IMR-90 (cell line): ENCODE results near the gene BRINP1. TPM values are rescaled to one million over a fixed set of nuclear protein-coding genes. Genes with fewer than 3 reads are reported as not detected.

Experiments
- ATAC-seq: fragments of 200-7000 bp; cut with Tn5 transposase; 2 replicates; pipeline ENCODE4 v1.9.1; 2020; ENCODE audit warnings: low read depth, mild to moderate bottlenecking, moderate library complexity
- BruUV-seq: library from RNA; stranded (reverse); fragments of 400-500 nt; replicated peaks from 2 replicates; lab custom pipeline; 2021; lab: Mats Ljungman, UMichigan
- CTCF ChIA-PET: fragments of 300-600 bp; formaldehyde crosslinking; extraction: SDS; loops from one replicate; lab custom pipeline; 2021; ENCODE audit warnings: antibody characterized with exemption; lab: Yijun Ruan, JAX
- POLR2A ChIA-PET: fragments of 300-600 bp; sonication (Branson Sonifier 250); formaldehyde crosslinking; loops from one replicate; lab custom pipeline; 2022; ENCODE audit warnings: antibody characterized with exemption; ENCODE audit not compliant: unreplicated experiment; lab: Charles Lee
- DNase-seq: peaks from one replicate; pipeline ENCODE4 v3.0.0; 2013
- H2AFZ ChIP-seq: replicated peaks from 2 replicates; pipeline ENCODE3; 2013; ENCODE audit warnings: low read length, mild to moderate bottlenecking; ENCODE audit not compliant: poor library complexity
- H2AK5ac ChIP-seq: 2 replicates; pipeline ENCODE4 v1.6.1; 2013; ENCODE audit warnings: low read depth, low read length, inconsistent platforms
- H2AK9ac ChIP-seq: replicated peaks from 2 replicates; pipeline ENCODE3; 2013; ENCODE audit warnings: mild to moderate bottlenecking, low read depth, low read length, moderate library complexity; ENCODE audit not compliant: poor library complexity
- H2BK120ac ChIP-seq: 2 replicates; pipeline ENCODE4 v1.6.1; 2013; ENCODE audit warnings: low read depth, low read length, inconsistent platforms
- H2BK15ac ChIP-seq: 3 replicates; pipeline ENCODE4 v1.6.1; 2013; ENCODE audit warnings: low read depth, low read length, inconsistent platforms
- H2BK20ac ChIP-seq: 2 replicates; pipeline ENCODE4 v1.6.1; 2013; ENCODE audit warnings: low read depth, mild to moderate bottlenecking, inconsistent platforms, low read length, moderate library complexity
- H2BK5ac ChIP-seq: 2 replicates; pipeline ENCODE4 v1.6.1; 2013; ENCODE audit warnings: mild to moderate bottlenecking, low read depth, low read length, inconsistent platforms; ENCODE audit not compliant: poor library complexity, severe bottlenecking
- H3K14ac ChIP-seq: replicated peaks from 2 replicates; pipeline ENCODE4 v1.6.1; 2013; ENCODE audit warnings: low read depth, low read length, inconsistent platforms
- H3K18ac ChIP-seq: 2 replicates; pipeline ENCODE4 v1.6.1; 2013; ENCODE audit warnings: low read depth, low read length, control low read depth
- H3K23ac ChIP-seq: 2 replicates; pipeline ENCODE4 v1.6.1; 2013; ENCODE audit warnings: low read depth, low read length, inconsistent platforms
- H3K27ac ChIP-seq: 2 replicates; pipeline ENCODE4 v1.5.1; 2013; ENCODE audit warnings: mild to moderate bottlenecking, control low read depth, low read length; ENCODE audit not compliant: insufficient read depth
- H3K27me3 ChIP-seq: 2 replicates; pipeline ENCODE4 v1.6.1; 2013; ENCODE audit warnings: low read length; ENCODE audit not compliant: control insufficient read depth, insufficient read depth
- H3K36me3 ChIP-seq: 2 replicates; pipeline ENCODE4 v1.6.1; 2013; ENCODE audit warnings: low read length, mixed read lengths; ENCODE audit not compliant: control insufficient read depth, insufficient read depth
- H3K4ac ChIP-seq: 2 replicates; pipeline ENCODE4 v1.6.1; 2013; ENCODE audit warnings: low read depth, low read length, inconsistent platforms
- H3K4me1 ChIP-seq: 2 replicates; pipeline ENCODE4 v1.6.1; 2013; ENCODE audit warnings: low read length, mixed read lengths; ENCODE audit not compliant: control insufficient read depth, insufficient read depth
- H3K4me2 ChIP-seq: 2 replicates; pipeline ENCODE4 v1.6.1; 2013; ENCODE audit warnings: low read depth, mild to moderate bottlenecking, control low read depth, low read length, moderate library complexity
- H3K4me3 ChIP-seq: 2 replicates; pipeline ENCODE4 v1.5.1; 2013; ENCODE audit warnings: low read depth, mild to moderate bottlenecking, control low read depth, low read length, moderate library complexity; ENCODE audit not compliant: insufficient read depth
- H3K56ac ChIP-seq: 2 replicates; pipeline ENCODE4 v1.6.1; 2013; ENCODE audit warnings: low read length, inconsistent platforms; ENCODE audit not compliant: insufficient read depth; ENCODE audit errors: extremely low read depth
- H3K79me1 ChIP-seq, 2 experiments: 2 replicates each; pipeline ENCODE4 v1.6.1; 2013; ENCODE audit warnings: low read length in 2 of 2, inconsistent platforms in 1 of 2, low read depth in 1 of 2
- H3K9ac ChIP-seq: 2 replicates; pipeline ENCODE4 v1.6.1; 2013; ENCODE audit warnings: low read depth, low read length, control low read depth
- H3K9me1 ChIP-seq: 2 replicates; pipeline ENCODE4 v1.6.1; 2013; ENCODE audit warnings: low read length, inconsistent platforms; ENCODE audit not compliant: insufficient read depth
- H3K9me3 ChIP-seq: 2 replicates; pipeline ENCODE4 v1.6.1; 2013; ENCODE audit warnings: low read length; ENCODE audit not compliant: control insufficient read depth, insufficient read depth
- H4K20me1 ChIP-seq: 2 replicates; pipeline ENCODE4 v1.6.1; 2013; ENCODE audit warnings: low read length, inconsistent platforms; ENCODE audit not compliant: insufficient read depth
- H4K5ac ChIP-seq: 2 replicates; pipeline ENCODE4 v1.6.1; 2013; ENCODE audit warnings: mild to moderate bottlenecking, low read depth, low read length, control low read depth
- H4K8ac ChIP-seq, 2 experiments: 2 replicates each; pipeline ENCODE4 v1.6.1; 2013; ENCODE audit warnings: low read depth in 2 of 2, low read length in 2 of 2, control low read depth in 1 of 2, inconsistent platforms in 1 of 2
- H4K91ac ChIP-seq: 2 replicates; pipeline ENCODE4 v1.6.1; 2013; ENCODE audit warnings: low read depth, low read length, inconsistent platforms; ENCODE audit not compliant: insufficient read depth
- BHLHE40 ChIP-seq: fragments of 150-350 bp; IDR thresholded peaks from 2 replicates; pipeline ENCODE4 v1.6.1; 2016; ENCODE audit warnings: mild to moderate bottlenecking, low read depth, low read length
- CEBPB ChIP-seq: IDR thresholded peaks from 2 replicates; pipeline ENCODE4 v1.6.1; 2012; ENCODE audit warnings: low read depth, low read length, improper control_type of control experiment
- CHD1 ChIP-seq: IDR thresholded peaks from 2 replicates; pipeline ENCODE4 v1.6.1; 2012; ENCODE audit warnings: low read depth, low read length, improper control_type of control experiment
- MAFK ChIP-seq: IDR thresholded peaks from 2 replicates; pipeline ENCODE4 v1.6.1; 2012; ENCODE audit warnings: low read depth, low read length, improper control_type of control experiment
- MAZ ChIP-seq: IDR thresholded peaks from 2 replicates; pipeline ENCODE4 v1.6.1; 2012; ENCODE audit warnings: low read depth, mild to moderate bottlenecking, low read length, improper control_type of control experiment, moderate library complexity, borderline replicate concordance
- MXI1 ChIP-seq: IDR thresholded peaks from 2 replicates; pipeline ENCODE4 v1.6.1; 2012; ENCODE audit warnings: low read depth, mild to moderate bottlenecking, low read length, moderate library complexity, borderline replicate concordance
- NFE2L2 ChIP-seq: fragments of 150-350 bp; IDR thresholded peaks from 2 replicates; pipeline ENCODE4 v1.6.1; 2016; ENCODE audit warnings: low read depth, mild to moderate bottlenecking, low read length
- POLR2A ChIP-seq: IDR thresholded peaks from 2 replicates; pipeline ENCODE4 v1.6.1; 2012; ENCODE audit warnings: mild to moderate bottlenecking, low read depth, low read length
- RAD21 ChIP-seq: IDR thresholded peaks from 2 replicates; pipeline ENCODE4 v1.6.1; 2012; ENCODE audit warnings: low read length, improper control_type of control experiment
- RCOR1 ChIP-seq: IDR thresholded peaks from 2 replicates; pipeline ENCODE4 v1.6.1; 2012; ENCODE audit warnings: mild to moderate bottlenecking, low read length, improper control_type of control experiment; ENCODE audit not compliant: insufficient replicate concordance
- SMC3 ChIP-seq: fragments of 150-350 bp; IDR thresholded peaks from 2 replicates; pipeline ENCODE4 v1.6.1; 2016; ENCODE audit warnings: low read depth, mild to moderate bottlenecking, antibody characterized with exemption, low read length, moderate library complexity
- WGBS, 2 experiments: methylation state at CpG; one replicate each; pipeline versions ENCODE4 v1.1.5 to v1.1.7; 2013; ENCODE audit warnings: missing lambda C conversion rate in 2 of 2; ENCODE audit not compliant: insufficient read length in 1 of 2; ENCODE audit errors: extremely low coverage in 2 of 2; 5-methylcytosine and 5-hydroxymethylcytosine counted together
- dilution Hi-C: fragments of 300-500 bp; cut with HindIII; formaldehyde crosslinking; loops from one replicate; pipeline ENCODE4 v1.14.3; 2018; ENCODE audit warnings: low sequenced_read_pairs; ENCODE audit not compliant: unreplicated experiment
- in situ Hi-C: fragments of 300-500 bp; cut with MboI; formaldehyde crosslinking; loops from 3 replicates; pipeline ENCODE4 v1.14.3; 2019; ENCODE audit warnings: low sequenced_read_pairs, inconsistent platforms, mixed read lengths
- intact Hi-C: fragments of 100-400 bp; cut with micrococcal nuclease; formaldehyde crosslinking; loops from 2 replicates; pipeline ENCODE4 v1.10.0; 2022
- polyA plus RNA-seq, 3 experiments: library from polyadenylated mRNA; depleted of rRNA; stranded (reverse); fragments of >200 nt; gene quantifications; 2 replicates each; pipeline ENCODE4 v1.2.3, GENCODE V29; 2012; ENCODE audit warnings: low replicate concordance in 1 of 3
- total RNA-seq: library from RNA; depleted of rRNA; stranded (reverse); fragments of >200 nt; gene quantifications from 2 replicates; pipeline ENCODE4 v1.2.3, GENCODE V29; 2012
- TF ChIP-seq, protein P1 (sequence below): fragments of 150-350 bp; IDR thresholded peaks from 2 replicates; pipeline ENCODE4 v1.6.1; 2016; ENCODE audit warnings: low read depth, mild to moderate bottlenecking, low read length, moderate library complexity, borderline replicate concordance
- TF ChIP-seq, protein P2 (sequence below): conservative IDR thresholded peaks from 2 replicates; pipeline ENCODE4 v1.5.1; 2012; ENCODE audit warnings: mild to moderate bottlenecking, low read depth, low read length, improper control_type of control experiment
- TF ChIP-seq, protein P3 (sequence below): fragments of 150-350 bp; IDR thresholded peaks from 2 replicates; pipeline ENCODE4 v1.6.1; 2017; ENCODE audit warnings: mild to moderate bottlenecking, antibody characterized with exemption, low read length, low read depth

The BRINP1 gene
- total and polyA plus RNA-seq, 2 of the 4 experiments (the other 2 are of a cell fraction): under 0.01 TPM; not detected in 1

DNA sequence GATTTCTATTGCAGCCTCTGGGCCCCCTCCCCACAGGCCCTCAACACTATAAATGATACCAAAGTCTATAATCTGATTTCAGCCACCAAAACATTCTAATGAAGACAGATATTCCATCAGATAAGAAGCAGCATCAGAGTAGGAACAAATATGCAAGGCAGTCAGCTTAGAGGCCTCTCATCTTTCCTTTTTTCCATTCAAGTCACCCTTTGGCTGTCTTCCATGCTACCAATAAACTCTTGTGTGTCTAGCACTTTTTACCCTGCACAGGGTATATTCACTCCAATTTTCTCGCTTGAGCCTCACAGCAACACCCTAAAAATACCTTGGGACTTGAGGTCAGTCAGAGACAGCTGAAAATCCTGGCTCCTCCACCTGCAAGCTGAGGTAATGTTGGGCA, 193.7 kb downstream of the BRINP1 start:
- Histone ChIP-seq H3K9me1 (no peaks in the 10 kb centered on the region), H3K27ac (no peak overlapping the region), H3K4me2 (no peak overlapping the region), H2AK9ac (no peak overlapping the region), H3K9ac (no peak overlapping the region), H3K9me3 (peaks cover 21% of the 10 kb centered on the region), H4K8ac (no peak overlapping the region), H2BK15ac (no peak overlapping the region), H4K91ac (no peak overlapping the region), H3K4me3 (no peak overlapping the region), H3K36me3 (no peaks in the 10 kb centered on the region), H4K20me1 (no peaks in the 10 kb centered on the region), H3K4me1 (no peaks in the 10 kb centered on the region), H2AFZ (no peak overlapping the region), H3K18ac (no peak overlapping the region), H3K23ac (no peak overlapping the region), H3K14ac (no peak overlapping the region), H3K27me3 (no peaks in the 10 kb centered on the region), H3K4ac (no peak overlapping the region), H4K5ac (no peak overlapping the region), H2AK5ac (no peak overlapping the region), H2BK120ac (no peak overlapping the region), H3K56ac (no peak overlapping the region), H3K79me1 (no peaks in the 10 kb centered on the region), H2BK20ac (no peak overlapping the region), H2BK5ac (no peak overlapping the region)
- CTCF ChIA-PET: no interaction called here
- whole genome bisulfite sequencing, 2 experiments: no CpG with 5 or more reads among the region's 1 CpG
- dilution Hi-C loops (no loop called here), intact Hi-C loops (no loop called here), in situ Hi-C loops (no loop called here)
- TF ChIP-seq CHD1: no peak
- no peak for TF ChIP-seq MXI1
- TF ChIP-seq MAFK: no peak
- no peak for TF ChIP-seq RAD21
- TF ChIP-seq, protein P1, sequence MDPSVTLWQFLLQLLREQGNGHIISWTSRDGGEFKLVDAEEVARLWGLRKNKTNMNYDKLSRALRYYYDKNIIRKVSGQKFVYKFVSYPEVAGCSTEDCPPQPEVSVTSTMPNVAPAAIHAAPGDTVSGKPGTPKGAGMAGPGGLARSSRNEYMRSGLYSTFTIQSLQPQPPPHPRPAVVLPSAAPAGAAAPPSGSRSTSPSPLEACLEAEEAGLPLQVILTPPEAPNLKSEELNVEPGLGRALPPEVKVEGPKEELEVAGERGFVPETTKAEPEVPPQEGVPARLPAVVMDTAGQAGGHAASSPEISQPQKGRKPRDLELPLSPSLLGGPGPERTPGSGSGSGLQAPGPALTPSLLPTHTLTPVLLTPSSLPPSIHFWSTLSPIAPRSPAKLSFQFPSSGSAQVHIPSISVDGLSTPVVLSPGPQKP: no peak
- no peak for TF ChIP-seq MAZ
- TF ChIP-seq SMC3: no peak
- TF ChIP-seq, protein P2, sequence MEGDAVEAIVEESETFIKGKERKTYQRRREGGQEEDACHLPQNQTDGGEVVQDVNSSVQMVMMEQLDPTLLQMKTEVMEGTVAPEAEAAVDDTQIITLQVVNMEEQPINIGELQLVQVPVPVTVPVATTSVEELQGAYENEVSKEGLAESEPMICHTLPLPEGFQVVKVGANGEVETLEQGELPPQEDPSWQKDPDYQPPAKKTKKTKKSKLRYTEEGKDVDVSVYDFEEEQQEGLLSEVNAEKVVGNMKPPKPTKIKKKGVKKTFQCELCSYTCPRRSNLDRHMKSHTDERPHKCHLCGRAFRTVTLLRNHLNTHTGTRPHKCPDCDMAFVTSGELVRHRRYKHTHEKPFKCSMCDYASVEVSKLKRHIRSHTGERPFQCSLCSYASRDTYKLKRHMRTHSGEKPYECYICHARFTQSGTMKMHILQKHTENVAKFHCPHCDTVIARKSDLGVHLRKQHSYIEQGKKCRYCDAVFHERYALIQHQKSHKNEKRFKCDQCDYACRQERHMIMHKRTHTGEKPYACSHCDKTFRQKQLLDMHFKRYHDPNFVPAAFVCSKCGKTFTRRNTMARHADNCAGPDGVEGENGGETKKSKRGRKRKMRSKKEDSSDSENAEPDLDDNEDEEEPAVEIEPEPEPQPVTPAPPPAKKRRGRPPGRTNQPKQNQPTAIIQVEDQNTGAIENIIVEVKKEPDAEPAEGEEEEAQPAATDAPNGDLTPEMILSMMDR: no peak
- no peak for TF ChIP-seq BHLHE40
- TF ChIP-seq POLR2A: no peak
- TF ChIP-seq CEBPB: no peak
- TF ChIP-seq, protein P3, sequence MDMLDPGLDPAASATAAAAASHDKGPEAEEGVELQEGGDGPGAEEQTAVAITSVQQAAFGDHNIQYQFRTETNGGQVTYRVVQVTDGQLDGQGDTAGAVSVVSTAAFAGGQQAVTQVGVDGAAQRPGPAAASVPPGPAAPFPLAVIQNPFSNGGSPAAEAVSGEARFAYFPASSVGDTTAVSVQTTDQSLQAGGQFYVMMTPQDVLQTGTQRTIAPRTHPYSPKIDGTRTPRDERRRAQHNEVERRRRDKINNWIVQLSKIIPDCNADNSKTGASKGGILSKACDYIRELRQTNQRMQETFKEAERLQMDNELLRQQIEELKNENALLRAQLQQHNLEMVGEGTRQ: no peak
- TF ChIP-seq NFE2L2: no peak
- no peak for TF ChIP-seq RCOR1
- no peak for DNase-seq
- ATAC-seq: no peak
- POLR2A ChIA-PET: no interaction called here
- BruUV-seq: no TSS peak
